A673 (cell line): ENCODE measurements around the gene PHKB.
"Not testable (repeated sequence)": the region's sequence is repeated elsewhere in the genome, so short reads cannot be mapped to it uniquely, and the experiment has no call there.

ENCODE experiments used
- EZH2 ChIP-seq: fragments of 200-600 bp; sonication (generic); IDR thresholded peaks from 2 replicates; pipeline ENCODE4 v1.6.1; 2017; ENCODE audit warnings: borderline replicate concordance, low read depth, mild to moderate bottlenecking, mixed read lengths, antibody characterized with exemption, low read length; ENCODE audit not compliant: poor library complexity, severe bottlenecking
- TF ChIP-seq, protein P1 (sequence below): fragments of 300-800, 200-600 bp; sonication (generic); conservative IDR thresholded peaks from 2 replicates; pipeline ENCODE4 v1.5.1; 2017; ENCODE audit warnings: low read depth, mild to moderate bottlenecking, antibody characterized with exemption, low read length, moderate library complexity, mixed read lengths

DNA sequence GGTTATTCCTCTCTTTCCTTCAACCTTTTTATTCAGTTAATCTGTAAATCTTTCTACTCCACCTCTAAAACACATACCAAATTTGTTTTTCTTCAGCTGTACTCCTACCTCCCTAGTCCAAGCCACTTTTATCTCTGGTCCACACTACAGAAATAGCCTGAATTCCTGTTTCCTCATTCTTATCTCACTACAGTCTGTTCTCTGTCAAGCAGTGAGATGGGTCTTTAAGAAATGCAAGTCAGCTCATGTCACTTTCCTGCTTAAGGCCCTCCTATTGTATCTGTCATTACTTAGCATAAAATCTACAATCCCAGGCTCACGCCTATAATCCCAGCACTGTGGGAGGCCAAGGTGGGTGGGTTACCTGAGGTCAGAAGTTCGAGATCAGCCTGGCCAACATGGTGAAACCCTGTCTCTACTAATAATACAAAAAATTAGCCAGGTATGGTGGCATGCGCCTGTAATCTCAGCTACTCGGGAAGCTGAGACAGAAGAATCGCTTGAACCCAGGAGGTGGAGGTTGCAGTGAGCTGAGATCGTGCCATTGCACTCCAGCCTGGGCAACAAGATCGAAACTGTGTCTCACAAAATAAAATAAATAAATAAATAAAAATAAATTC, 7.0 kb downstream of the PHKB start:
- TF ChIP-seq, protein P1, sequence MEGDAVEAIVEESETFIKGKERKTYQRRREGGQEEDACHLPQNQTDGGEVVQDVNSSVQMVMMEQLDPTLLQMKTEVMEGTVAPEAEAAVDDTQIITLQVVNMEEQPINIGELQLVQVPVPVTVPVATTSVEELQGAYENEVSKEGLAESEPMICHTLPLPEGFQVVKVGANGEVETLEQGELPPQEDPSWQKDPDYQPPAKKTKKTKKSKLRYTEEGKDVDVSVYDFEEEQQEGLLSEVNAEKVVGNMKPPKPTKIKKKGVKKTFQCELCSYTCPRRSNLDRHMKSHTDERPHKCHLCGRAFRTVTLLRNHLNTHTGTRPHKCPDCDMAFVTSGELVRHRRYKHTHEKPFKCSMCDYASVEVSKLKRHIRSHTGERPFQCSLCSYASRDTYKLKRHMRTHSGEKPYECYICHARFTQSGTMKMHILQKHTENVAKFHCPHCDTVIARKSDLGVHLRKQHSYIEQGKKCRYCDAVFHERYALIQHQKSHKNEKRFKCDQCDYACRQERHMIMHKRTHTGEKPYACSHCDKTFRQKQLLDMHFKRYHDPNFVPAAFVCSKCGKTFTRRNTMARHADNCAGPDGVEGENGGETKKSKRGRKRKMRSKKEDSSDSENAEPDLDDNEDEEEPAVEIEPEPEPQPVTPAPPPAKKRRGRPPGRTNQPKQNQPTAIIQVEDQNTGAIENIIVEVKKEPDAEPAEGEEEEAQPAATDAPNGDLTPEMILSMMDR: not testable (repeated sequence)
- TF ChIP-seq EZH2: not testable (repeated sequence)
